ENCODE data around the gene DLL4. TPM values are rescaled to one million over a fixed set of nuclear protein-coding genes. Genes with fewer than 3 reads are reported as not detected.
"Not testable (repeated sequence)": the region's sequence is repeated elsewhere in the genome, so short reads cannot be mapped to it uniquely, and the experiment has no call there.

Gene DLL4
- total RNA-seq, 1 donor from 2014 or later, result 0.69 TPM

DNA sequence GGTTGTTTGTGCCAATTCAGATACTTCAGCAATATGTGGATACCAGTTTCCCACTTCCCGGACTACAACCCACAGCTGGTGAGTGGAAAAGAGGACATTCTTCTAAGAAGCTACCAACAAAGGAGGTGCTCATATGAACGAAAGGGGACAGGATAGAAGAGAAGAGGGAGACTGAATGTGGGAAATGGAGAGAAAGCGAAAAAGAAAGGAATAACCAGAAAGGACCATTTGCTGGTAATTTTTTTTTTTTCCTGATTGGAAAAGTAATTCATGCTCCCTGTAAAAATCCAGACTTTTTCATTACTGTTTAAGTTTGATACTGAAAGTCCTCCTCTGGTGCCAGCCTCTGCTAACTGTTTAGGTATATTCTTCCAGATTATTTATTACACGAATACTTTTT is 22.6 kb downstream of the DLL4 start:
- DNase-seq (ENCODE audit: low read depth), result no peak
- H3K4me3 ChIP-seq (ENCODE audit: low read depth, low read length), result no peak overlapping the region
- TF ChIP-seq, protein P1, sequence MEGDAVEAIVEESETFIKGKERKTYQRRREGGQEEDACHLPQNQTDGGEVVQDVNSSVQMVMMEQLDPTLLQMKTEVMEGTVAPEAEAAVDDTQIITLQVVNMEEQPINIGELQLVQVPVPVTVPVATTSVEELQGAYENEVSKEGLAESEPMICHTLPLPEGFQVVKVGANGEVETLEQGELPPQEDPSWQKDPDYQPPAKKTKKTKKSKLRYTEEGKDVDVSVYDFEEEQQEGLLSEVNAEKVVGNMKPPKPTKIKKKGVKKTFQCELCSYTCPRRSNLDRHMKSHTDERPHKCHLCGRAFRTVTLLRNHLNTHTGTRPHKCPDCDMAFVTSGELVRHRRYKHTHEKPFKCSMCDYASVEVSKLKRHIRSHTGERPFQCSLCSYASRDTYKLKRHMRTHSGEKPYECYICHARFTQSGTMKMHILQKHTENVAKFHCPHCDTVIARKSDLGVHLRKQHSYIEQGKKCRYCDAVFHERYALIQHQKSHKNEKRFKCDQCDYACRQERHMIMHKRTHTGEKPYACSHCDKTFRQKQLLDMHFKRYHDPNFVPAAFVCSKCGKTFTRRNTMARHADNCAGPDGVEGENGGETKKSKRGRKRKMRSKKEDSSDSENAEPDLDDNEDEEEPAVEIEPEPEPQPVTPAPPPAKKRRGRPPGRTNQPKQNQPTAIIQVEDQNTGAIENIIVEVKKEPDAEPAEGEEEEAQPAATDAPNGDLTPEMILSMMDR (conservative IDR thresholded peaks at IDR 0.05; ENCODE audit: low read depth, low read length), result no peak

DNA sequence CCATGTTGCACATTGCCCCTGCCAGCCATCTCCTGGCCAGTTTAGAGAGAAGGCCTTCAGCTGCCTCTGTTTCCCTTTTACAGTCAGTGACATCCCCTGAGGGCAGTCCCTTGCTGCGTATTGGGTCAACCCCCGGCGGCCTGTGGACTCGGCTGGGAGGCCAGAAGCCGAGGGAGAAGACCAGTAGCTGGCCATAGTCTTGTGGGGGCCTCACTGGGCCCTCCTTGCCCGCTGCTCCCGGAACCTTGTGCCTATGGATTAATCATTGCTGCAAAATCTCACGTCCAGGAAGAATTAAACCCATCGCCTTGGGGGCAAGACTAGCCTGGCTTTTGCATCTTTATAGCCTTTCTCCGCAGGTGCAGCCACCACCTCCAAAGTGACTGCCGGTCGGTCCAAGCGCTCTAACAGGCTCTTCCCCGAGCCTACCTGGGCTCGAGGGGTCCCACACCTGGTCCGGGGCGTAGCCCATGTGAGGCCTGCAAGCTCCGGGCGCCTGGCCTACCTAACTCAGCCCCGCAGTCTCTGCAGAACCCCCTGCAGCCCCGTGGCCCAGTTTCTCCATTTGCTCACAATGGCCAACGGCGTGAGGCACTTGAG is 23.3 kb downstream of the DLL4 start:
- peak overlapping the region; percentile 73 for H3K4me3 ChIP-seq (ENCODE audit: low read depth, low read length)
- DNase-seq (ENCODE audit: low read depth), result no peak
- TF ChIP-seq, protein P1 (conservative IDR thresholded peaks at IDR 0.05; ENCODE audit: low read depth, low read length), result no peak

DNA sequence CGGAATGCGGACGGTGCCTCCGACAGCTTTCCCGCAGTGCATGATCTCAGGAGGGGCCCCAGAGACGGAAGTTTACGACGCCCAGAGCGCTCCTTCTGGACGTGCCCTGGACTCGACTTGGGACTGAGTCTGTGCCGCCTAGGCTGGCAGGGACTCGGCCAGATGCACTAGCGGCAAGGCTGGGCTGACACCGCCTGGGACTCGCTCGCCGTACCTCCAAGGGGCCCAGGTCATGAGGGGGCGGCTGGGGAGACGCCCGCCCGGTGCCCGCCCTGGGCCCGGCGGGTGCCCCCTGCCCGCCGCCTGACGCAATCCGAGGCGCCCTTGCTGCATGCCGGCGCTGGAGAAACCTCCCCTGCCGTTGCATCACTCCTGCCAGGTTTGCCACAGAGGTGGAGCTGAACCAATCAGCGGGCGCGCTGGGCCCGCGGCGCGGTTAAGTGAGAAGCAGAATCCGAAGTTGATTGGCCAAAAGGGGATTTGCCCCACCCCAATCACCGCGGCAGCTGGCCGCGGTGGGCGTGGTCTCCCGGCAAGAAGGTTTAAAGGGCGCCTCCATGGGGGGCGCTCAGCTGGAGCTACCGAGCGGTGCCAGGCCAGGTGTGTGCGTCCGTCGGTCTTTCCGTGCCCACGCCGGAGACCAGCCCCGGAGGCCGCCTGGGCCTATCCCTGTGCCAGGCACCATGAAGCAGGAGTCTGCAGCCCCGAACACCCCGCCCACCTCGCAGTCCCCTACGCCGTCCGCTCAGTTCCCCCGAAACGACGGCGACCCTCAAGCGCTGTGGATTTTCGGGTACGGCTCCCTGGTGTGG is 24.0 kb downstream of the DLL4 start, which contains the start of gene CHAC1:
Gene CHAC1, plus strand, starts transcription at position 571 of the 812 bp plus-strand sequence. Its CDS starts 113 bp downstream, at position 684.
- TF ChIP-seq, protein P1 (conservative IDR thresholded peaks at IDR 0.05; ENCODE audit: low read depth, low read length), result no peak
- peak; percentile 74 for DNase-seq (ENCODE audit: low read depth)
- H3K4me3 ChIP-seq (ENCODE audit: low read depth, low read length), result peak within 1 kb of the TSS; percentile 73

DNA sequence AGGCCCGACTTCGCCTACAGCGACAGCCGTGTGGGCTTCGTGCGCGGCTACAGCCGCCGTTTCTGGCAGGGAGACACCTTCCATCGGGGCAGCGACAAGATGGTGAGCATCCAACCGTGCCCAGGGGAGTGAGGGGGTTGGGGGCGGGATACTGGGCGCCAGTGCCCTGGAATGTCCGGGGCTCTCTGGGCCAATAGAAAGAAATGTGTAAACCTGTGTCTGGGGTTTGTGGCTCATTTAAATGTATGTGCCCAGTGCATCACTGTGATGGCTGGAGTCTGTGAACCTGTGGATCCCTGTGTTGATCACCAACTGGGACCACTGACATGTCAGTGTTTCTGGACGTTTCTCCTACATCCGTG is 24.6 kb downstream of the DLL4 start:
- H3K4me3 ChIP-seq (ENCODE audit: low read depth, low read length), result peak overlapping the region; percentile 73
- TF ChIP-seq, protein P1 (conservative IDR thresholded peaks at IDR 0.05; ENCODE audit: low read depth, low read length), result no peak
- no peak for DNase-seq (ENCODE audit: low read depth)

DNA sequence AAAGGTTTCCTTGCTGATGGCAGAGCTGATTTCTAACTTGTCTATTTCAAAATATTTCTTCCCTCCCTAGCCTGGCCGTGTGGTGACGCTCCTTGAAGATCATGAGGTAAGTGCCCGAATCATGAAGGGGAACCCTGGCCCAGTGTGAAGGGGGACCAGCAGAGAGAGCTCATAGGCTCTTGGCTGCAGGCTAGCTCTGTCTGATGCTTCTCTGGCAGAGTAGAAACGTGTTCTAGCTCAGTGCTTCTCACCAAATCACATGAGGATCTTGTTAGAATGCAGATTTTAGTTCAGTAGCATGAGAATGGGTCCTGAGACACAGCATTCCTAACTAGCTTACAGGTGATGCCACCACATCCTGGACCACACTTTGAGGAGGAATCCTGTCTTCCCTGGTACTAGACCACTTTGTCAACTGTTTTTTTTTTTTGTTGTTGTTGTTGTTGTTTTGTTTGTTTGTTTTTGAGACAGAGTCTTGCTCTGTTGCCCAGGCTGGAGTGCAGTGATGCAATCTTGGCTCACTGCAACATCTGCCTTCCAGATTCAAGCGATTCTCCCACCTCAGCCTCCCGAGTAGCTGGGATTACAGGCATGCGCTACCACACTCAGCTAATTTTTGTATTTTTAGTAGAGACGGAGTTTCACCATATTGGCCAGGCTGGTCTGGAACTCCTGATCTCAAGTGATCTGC is 25.2 kb downstream of the DLL4 start:
- not testable (repeated sequence) for DNase-seq (ENCODE audit: low read depth)
- peak overlapping the region; percentile 73 for H3K4me3 ChIP-seq (ENCODE audit: low read depth, low read length)

DNA sequence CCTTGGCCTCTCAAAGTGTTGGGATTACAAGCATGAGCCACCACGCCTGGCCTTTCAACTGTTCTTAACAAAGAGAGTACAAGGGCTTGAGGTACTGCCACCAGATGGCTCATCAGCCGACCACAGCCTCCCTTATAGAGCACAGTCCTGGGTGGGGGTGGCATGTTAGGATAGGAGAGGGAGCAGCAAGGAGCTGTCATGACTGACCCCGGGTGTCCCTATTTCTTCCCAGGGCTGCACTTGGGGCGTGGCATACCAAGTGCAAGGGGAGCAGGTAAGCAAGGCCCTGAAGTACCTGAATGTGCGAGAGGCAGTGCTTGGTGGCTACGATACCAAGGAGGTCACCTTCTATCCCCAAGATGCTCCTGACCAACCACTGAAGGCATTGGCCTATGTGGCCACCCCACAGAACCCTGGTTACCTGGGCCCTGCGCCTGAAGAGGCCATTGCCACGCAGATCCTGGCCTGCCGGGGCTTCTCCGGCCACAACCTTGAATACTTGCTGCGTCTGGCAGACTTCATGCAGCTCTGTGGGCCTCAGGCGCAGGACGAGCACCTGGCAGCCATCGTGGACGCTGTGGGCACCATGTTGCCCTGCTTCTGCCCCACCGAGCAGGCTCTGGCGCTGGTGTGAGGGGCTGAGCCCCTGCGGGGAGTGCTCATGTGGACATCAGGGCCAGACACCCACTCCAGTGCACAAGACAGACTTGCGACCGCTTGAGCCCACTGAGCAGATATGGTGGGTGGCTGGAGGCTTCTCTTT is 26.2 kb downstream of the DLL4 start:
- TF ChIP-seq, protein P1 (conservative IDR thresholded peaks at IDR 0.05; ENCODE audit: low read depth, low read length), result no peak
- H3K4me3 ChIP-seq (ENCODE audit: low read depth, low read length), result no peak overlapping the region

More for the DNA sequence above, 26.2 kb downstream of the DLL4 start:
- DNase-seq (ENCODE audit: low read depth), result no peak

Data from epithelial cell of proximal tubule (primary cell).